ENCODE results near the gene CCDC85B. TPM values are rescaled to one million over a fixed set of nuclear protein-coding genes. Genes with fewer than 3 reads are reported as not detected.

CCDC85B gene
- total and polyA plus RNA-seq, 9 donors: 14.2 to 23.9 (median 21.8) TPM

GRCh38 chr11:65919141-65919572 lies 28.7 kb downstream of the CCDC85B start, which contains the start of gene DRAP1:
DRAP1 (plus strand) TSS chr11:65919426; CDS start chr11:65919502, 76 bp downstream.
- 0% methylated on average over 59 of the region's 59 CpGs for WGBS (ENCODE audit: insufficient coverage)
- peak; percentile 99 for DNase-seq

DNA sequence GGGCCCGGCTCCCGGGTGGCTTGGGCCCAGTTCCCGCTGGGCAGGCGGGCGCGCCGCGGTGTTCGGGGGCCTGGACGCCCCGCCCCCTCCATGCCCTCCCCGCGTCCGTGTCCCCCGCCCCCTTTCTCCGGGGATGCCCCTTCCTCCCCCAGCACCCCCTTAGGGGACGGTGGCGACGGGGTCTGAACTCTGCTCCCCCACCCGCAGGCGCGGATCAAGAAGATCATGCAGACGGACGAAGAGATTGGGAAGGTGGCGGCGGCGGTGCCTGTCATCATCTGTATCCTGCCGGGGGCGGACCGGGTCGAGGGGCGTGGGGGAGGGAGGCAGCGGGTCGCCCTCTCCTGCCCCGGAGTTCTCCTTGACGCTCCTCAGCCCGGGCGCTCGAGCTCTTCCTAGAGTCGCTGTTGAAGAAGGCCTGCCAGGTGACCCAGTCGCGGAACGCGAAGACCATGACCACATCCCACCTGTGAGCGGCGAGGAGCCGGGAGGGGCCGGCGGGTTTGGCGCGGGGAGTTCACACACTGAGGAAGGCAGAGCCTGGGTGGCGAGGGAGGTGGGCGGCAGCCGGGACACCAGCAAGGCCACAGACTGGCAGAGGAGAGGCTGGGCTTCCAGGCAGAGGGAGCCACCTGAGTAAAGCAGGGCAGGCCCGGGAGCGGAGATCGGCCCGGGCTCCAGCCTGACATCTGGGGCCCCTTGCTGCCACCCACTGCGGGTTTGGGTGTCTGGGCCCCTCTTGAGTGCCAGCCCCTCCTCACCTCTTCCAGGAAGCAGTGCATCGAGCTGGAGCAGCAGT lies 29.3 kb downstream of the CCDC85B start:
- Histone ChIP-seq H3K4me1 (ENCODE audit: control insufficient read depth, insufficient read depth, low read length) (peaks cover 46% of the 10 kb centered on the region), H3K27me3 (ENCODE audit: control insufficient read depth, insufficient read depth, low read length) (no peaks in the 10 kb centered on the region), H3K4me3 (ENCODE audit: low read length) (peak overlapping the region; percentile 83), H3K27ac (ENCODE audit: low read length) (peak overlapping the region; percentile 53), H3K9me3 (replicated peaks; ENCODE audit: control insufficient read depth, low read depth, low read length) (no peaks in the 10 kb centered on the region), H3K36me3 (ENCODE audit: control insufficient read depth, insufficient read depth, low read length) (peaks cover 38% of the 10 kb centered on the region)
- no peak for DNase-seq
- 2% methylated on average over 35 of the region's 60 CpGs for WGBS (ENCODE audit: insufficient coverage)

More at GRCh38 chr11:65919141-65919572, 28.7 kb downstream of the CCDC85B start, which contains the start of gene DRAP1:
- H3K27me3 ChIP-seq (ENCODE audit: control insufficient read depth, insufficient read depth, low read length): no peaks in the 10 kb centered on the region
- H3K4me1 ChIP-seq (ENCODE audit: control insufficient read depth, insufficient read depth, low read length): peaks cover 46% of the 10 kb centered on the region
- H3K36me3 ChIP-seq (ENCODE audit: control insufficient read depth, insufficient read depth, low read length): peaks cover 38% of the 10 kb centered on the region
- peak within 1 kb of the TSS; percentile 86 for H3K27ac ChIP-seq (ENCODE audit: low read length)
- peak within 1 kb of the TSS; percentile 100 for H3K4me3 ChIP-seq (ENCODE audit: low read length)
- no peaks in the 10 kb centered on the region for H3K9me3 ChIP-seq (replicated peaks; ENCODE audit: control insufficient read depth, low read depth, low read length)

DNA sequence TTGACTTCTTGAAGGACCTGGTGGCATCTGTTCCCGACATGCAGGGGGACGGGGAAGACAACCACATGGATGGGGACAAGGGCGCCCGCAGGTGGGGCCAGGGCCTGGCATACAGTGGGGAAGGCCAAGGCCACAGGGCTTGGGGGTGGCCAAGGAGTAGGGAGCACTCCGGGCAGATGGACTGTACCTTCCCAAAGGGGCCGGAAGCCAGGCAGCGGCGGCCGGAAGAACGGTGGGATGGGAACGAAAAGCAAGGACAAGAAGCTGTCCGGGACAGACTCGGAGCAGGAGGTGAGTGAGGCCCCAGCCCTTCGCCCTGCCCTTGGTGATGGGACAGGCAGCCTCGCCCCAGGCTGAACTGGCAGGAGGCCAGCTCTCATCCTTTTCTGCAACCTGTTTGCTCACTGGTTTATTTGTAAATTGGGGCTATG lies 29.9 kb downstream of the CCDC85B start:
- H3K27me3 ChIP-seq (ENCODE audit: control insufficient read depth, insufficient read depth, low read length): no peaks in the 10 kb centered on the region
- 54% methylated on average over 15 of the region's 15 CpGs for WGBS (ENCODE audit: insufficient coverage)
- H3K27ac ChIP-seq (ENCODE audit: low read length): no peak overlapping the region
- H3K4me1 ChIP-seq (ENCODE audit: control insufficient read depth, insufficient read depth, low read length): peaks cover 40% of the 10 kb centered on the region
- H3K9me3 ChIP-seq (replicated peaks; ENCODE audit: control insufficient read depth, low read depth, low read length): no peaks in the 10 kb centered on the region
- peak overlapping the region; percentile 83 for H3K4me3 ChIP-seq (ENCODE audit: low read length)
- H3K36me3 ChIP-seq (ENCODE audit: control insufficient read depth, insufficient read depth, low read length): peaks cover 38% of the 10 kb centered on the region
- peak; percentile 16 for DNase-seq

DNA sequence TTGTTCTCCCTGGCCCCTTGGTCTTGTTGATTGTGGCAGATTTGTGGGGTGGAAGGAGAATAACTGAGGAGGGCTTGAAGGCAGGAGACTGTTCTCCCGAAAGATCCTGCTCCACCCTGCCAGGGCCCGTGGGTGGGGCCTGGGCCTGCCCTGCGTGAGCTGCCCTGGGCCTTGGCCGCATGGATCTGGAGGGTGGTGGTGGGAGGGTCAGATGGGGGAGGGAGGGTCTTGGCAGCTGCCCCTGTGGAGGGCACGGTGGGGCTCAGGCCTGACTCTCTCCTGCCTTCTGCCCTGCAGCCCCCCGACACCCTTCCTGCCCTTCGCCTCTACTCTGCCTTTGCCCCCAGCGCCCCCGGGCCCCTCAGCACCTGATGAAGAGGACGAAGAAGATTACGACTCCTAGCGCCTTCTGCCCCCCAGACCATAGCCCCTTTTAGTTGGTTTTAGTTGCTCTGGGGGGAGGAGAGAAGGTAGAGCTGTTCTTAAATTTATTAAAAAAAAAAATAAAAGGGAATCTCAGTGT lies 30.6 kb downstream of the CCDC85B start:
- H3K4me1 ChIP-seq (ENCODE audit: control insufficient read depth, insufficient read depth, low read length): peaks cover 34% of the 10 kb centered on the region
- WGBS (ENCODE audit: insufficient coverage): 66% methylated on average over 3 of the region's 12 CpGs

DNA sequence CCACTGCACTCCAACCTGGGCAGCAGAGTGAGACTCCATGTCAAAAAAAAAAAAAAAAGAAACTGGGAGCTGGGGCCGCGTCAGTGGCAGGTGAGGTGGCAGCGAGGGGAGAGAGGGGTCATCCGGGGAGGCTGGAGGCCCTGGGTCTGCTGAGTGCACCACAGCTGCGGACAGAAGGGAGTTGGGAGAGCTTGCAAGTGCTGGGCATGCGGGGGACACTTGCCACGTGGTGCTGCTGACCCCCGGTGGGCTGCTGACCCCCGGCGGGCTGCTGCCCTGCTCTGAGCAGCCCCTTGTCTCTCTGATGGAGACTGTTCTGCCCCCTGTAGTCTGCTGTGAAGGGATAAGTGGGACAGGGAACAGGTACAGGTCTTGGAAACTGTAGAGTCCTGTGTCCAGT lies 31.4 kb downstream of the CCDC85B start:
- Histone ChIP-seq H3K27ac (ENCODE audit: low read length) (no peak overlapping the region), H3K36me3 (ENCODE audit: control insufficient read depth, insufficient read depth, low read length) (peaks cover 35% of the 10 kb centered on the region), H3K9me3 (replicated peaks; ENCODE audit: control insufficient read depth, low read depth, low read length) (no peaks in the 10 kb centered on the region), H3K27me3 (ENCODE audit: control insufficient read depth, insufficient read depth, low read length) (no peaks in the 10 kb centered on the region), H3K4me1 (ENCODE audit: control insufficient read depth, insufficient read depth, low read length) (peaks cover 28% of the 10 kb centered on the region), H3K4me3 (ENCODE audit: low read length) (no peak overlapping the region)
- WGBS (ENCODE audit: insufficient coverage): 89% methylated on average over 10 of the region's 10 CpGs
- no peak for DNase-seq

More for the DNA sequence above, 30.6 kb downstream of the CCDC85B start:
- no peak overlapping the region for H3K4me3 ChIP-seq (ENCODE audit: low read length)
- peaks cover 38% of the 10 kb centered on the region for H3K36me3 ChIP-seq (ENCODE audit: control insufficient read depth, insufficient read depth, low read length)
- no peaks in the 10 kb centered on the region for H3K9me3 ChIP-seq (replicated peaks; ENCODE audit: control insufficient read depth, low read depth, low read length)
- H3K27me3 ChIP-seq (ENCODE audit: control insufficient read depth, insufficient read depth, low read length): no peaks in the 10 kb centered on the region
- DNase-seq: no peak
- no peak overlapping the region for H3K27ac ChIP-seq (ENCODE audit: low read length)

- no CpG with 5 or more reads among the region's 3 CpGs for WGBS (ENCODE audit: insufficient coverage)
- H3K4me1 ChIP-seq (ENCODE audit: control insufficient read depth, insufficient read depth, low read length): peaks cover 21% of the 10 kb centered on the region
These were observed 32.1 kb downstream of the CCDC85B start for GRCh38 chr11:65922565-65922964.

DNA sequence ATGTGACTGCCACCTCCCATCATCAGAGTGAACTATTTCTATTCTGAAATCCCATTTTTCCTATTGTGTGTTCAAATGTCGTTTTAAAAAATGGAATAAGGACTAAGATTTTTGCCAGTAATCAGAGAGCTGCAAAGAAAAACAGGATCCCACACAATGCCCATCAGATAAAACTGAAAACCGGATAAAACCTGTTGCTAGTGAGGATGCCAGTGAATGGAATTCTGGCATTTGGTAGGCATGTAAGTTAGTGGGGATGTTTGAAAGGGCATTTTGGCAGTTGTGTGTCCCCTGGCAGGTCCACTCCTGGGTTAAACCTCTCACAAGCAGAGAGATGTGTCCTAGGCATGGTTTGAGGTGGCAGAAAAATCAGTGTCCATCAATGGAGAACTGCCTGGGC lies 34.9 kb downstream of the CCDC85B start:
- no CpG with 5 or more reads among the region's 2 CpGs for WGBS (ENCODE audit: insufficient coverage)
- Histone ChIP-seq H3K27ac (ENCODE audit: low read length) (no peak overlapping the region), H3K9me3 (replicated peaks; ENCODE audit: control insufficient read depth, low read depth, low read length) (no peaks in the 10 kb centered on the region), H3K4me1 (ENCODE audit: control insufficient read depth, insufficient read depth, low read length) (peaks cover 7% of the 10 kb centered on the region), H3K4me3 (ENCODE audit: low read length) (no peak overlapping the region), H3K36me3 (ENCODE audit: control insufficient read depth, insufficient read depth, low read length) (peaks cover 23% of the 10 kb centered on the region), H3K27me3 (ENCODE audit: control insufficient read depth, insufficient read depth, low read length) (no peaks in the 10 kb centered on the region)
- DNase-seq: no peak

More at GRCh38 chr11:65922565-65922964, 32.1 kb downstream of the CCDC85B start:
- Histone ChIP-seq H3K27me3 (ENCODE audit: control insufficient read depth, insufficient read depth, low read length) (no peaks in the 10 kb centered on the region), H3K36me3 (ENCODE audit: control insufficient read depth, insufficient read depth, low read length) (peaks cover 28% of the 10 kb centered on the region), H3K27ac (ENCODE audit: low read length) (no peak overlapping the region), H3K9me3 (replicated peaks; ENCODE audit: control insufficient read depth, low read depth, low read length) (no peaks in the 10 kb centered on the region), H3K4me3 (ENCODE audit: low read length) (no peak overlapping the region)
- no peak for DNase-seq

DNA sequence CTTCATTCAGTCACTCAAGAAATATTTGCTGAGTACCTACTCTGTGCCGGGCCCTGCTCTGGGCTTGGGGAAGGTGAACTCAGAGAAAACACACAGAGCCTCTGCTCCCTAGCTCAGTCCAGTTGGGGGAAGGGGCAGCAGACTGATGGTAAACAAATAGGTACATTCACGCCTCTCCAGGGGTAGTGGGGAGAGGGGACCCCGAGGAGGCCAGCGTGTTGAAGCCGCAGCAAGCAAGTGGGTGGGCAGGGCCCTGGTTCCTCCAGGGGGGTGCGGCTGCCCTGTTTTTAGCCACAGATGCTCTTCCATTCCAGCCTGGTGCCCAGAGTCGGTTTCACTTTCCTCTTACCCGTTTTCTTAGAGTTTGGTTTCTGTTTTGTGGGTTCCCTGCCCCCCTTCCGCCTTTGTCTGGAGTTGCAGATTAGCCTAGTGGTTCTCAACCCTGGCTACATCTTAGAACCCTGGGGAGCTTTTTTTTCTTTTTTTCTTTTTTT lies 37.5 kb downstream of the CCDC85B start:
- DNase-seq: peak; percentile 46
- H3K27ac ChIP-seq (ENCODE audit: low read length): peak overlapping the region; percentile 0
- no peaks in the 10 kb centered on the region for H3K27me3 ChIP-seq (ENCODE audit: control insufficient read depth, insufficient read depth, low read length)
- H3K36me3 ChIP-seq (ENCODE audit: control insufficient read depth, insufficient read depth, low read length): peaks cover 5% of the 10 kb centered on the region
- no peak overlapping the region for H3K4me3 ChIP-seq (ENCODE audit: low read length)
- no peaks in the 10 kb centered on the region for H3K9me3 ChIP-seq (replicated peaks; ENCODE audit: control insufficient read depth, low read depth, low read length)
- H3K4me1 ChIP-seq (ENCODE audit: control insufficient read depth, insufficient read depth, low read length): no peaks in the 10 kb centered on the region
- 71% methylated on average over 1 of the region's 9 CpGs for WGBS (ENCODE audit: insufficient coverage)

- no peak for DNase-seq
- H3K27ac ChIP-seq (ENCODE audit: low read length): no peak overlapping the region
- no peaks in the 10 kb centered on the region for H3K36me3 ChIP-seq (ENCODE audit: control insufficient read depth, insufficient read depth, low read length)
- 80% methylated on average over 4 of the region's 6 CpGs for WGBS (ENCODE audit: insufficient coverage)
- H3K4me3 ChIP-seq (ENCODE audit: low read length): no peak overlapping the region
- no peaks in the 10 kb centered on the region for H3K4me1 ChIP-seq (ENCODE audit: control insufficient read depth, insufficient read depth, low read length)
- no peaks in the 10 kb centered on the region for H3K9me3 ChIP-seq (replicated peaks; ENCODE audit: control insufficient read depth, low read depth, low read length)
- no peaks in the 10 kb centered on the region for H3K27me3 ChIP-seq (ENCODE audit: control insufficient read depth, insufficient read depth, low read length)
These were observed 38.2 kb downstream of the CCDC85B start for GRCh38 chr11:65928667-65929066.

All from muscle of leg (tissue), 11 donors.